GM10266 (cell line): Measurements from ENCODE around the gene HOXC6.

Source experiments
- DNase-seq: peaks from one replicate; pipeline ENCODE4 v3.0.0; 2012; ENCODE audit errors: extremely low spot score
- TF ChIP-seq, protein P1 (sequence below): IDR thresholded peaks from 2 replicates; pipeline ENCODE4 v1.5.1; 2012; ENCODE audit warnings: mild to moderate bottlenecking, low read depth; ENCODE audit not compliant: control insufficient read depth, insufficient read depth; ENCODE audit errors: missing control alignments

The HOXC6 gene

DNA sequence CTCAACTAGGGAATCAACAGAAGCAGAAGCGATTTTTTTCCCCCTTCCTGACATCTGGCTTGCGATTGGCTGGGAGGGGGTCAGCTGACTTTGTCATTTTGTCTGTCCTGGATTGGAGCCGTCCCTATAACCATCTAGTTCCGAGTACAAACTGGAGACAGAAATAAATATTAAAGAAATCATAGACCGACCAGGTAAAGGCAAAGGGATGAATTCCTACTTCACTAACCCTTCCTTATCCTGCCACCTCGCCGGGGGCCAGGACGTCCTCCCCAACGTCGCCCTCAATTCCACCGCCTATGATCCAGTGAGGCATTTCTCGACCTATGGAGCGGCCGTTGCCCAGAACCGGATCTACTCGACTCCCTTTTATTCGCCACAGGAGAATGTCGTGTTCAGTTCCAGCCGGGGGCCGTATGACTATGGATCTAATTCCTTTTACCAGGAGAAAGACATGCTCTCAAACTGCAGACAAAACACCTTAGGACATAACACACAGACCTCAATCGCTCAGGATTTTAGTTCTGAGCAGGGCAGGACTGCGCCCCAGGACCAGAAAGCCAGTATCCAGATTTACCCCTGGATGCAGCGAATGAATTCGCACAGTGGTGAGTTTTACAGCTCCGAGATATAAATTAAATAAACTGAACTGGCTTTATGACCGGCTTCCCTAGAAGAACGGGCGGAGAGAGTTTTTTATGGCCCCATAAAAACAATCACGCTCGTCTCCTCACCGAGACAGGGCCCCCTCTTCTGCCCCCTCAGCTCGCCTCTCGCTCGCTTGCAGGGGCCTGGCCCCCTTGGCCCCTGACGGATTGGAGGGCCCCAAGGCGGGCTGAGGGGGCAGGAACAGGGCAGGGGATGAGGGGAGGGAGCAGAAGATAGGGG is at the start of gene HOXC6:
HOXC6 (plus strand) TSS at position 127 of the 888 bp plus-strand sequence; CDS start at position 209, 82 bp downstream.
- no peak for DNase-seq

DNA sequence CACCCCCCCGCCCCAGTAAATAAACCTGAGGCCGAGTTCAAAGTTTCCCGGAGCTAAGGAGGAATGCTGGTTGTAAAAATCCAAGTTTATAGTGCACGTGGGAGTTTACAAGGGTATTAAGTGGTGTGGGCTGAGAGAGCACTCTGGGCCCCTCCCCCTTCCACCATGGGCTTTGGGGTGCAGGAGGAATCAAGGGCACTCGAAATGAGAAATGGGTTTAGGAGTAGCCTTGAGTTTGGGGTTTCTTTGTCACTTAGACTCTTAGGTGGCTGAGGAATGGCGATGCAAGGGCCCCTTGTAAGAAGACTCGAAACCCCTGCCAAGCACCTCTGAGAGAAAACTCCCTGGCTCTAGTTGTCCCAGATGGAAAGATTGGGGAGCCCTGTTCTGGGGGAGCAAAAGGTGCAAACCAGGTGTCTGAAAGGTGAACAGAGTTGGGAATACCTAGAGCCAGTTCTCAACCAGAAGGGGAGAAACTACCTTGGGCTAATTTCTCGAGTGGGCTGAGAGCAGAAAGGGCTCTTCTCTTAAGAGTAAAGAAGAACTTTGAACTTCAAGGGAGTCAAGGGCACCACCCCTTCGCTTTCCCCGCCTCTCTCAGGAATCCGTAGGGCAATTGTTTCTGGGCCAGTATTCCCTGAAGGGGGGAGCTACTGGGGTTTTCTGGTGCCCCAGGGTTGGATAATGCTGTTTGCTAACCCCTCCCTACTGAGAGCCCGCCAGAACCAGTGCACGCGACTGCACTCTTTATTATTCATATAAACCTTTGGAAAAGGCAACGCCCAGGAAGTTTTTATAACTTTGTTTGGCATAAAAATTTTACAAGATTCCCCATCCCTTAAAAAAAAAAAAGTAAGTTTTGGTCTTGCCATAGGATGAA is 49.5 kb upstream of the HOXC6 start:
- DNase-seq, result no peak
- TF ChIP-seq, protein P1, sequence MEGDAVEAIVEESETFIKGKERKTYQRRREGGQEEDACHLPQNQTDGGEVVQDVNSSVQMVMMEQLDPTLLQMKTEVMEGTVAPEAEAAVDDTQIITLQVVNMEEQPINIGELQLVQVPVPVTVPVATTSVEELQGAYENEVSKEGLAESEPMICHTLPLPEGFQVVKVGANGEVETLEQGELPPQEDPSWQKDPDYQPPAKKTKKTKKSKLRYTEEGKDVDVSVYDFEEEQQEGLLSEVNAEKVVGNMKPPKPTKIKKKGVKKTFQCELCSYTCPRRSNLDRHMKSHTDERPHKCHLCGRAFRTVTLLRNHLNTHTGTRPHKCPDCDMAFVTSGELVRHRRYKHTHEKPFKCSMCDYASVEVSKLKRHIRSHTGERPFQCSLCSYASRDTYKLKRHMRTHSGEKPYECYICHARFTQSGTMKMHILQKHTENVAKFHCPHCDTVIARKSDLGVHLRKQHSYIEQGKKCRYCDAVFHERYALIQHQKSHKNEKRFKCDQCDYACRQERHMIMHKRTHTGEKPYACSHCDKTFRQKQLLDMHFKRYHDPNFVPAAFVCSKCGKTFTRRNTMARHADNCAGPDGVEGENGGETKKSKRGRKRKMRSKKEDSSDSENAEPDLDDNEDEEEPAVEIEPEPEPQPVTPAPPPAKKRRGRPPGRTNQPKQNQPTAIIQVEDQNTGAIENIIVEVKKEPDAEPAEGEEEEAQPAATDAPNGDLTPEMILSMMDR, result no peak

More for the DNA sequence above, at the start of gene HOXC6:
- TF ChIP-seq, protein P1, result no peak

DNA sequence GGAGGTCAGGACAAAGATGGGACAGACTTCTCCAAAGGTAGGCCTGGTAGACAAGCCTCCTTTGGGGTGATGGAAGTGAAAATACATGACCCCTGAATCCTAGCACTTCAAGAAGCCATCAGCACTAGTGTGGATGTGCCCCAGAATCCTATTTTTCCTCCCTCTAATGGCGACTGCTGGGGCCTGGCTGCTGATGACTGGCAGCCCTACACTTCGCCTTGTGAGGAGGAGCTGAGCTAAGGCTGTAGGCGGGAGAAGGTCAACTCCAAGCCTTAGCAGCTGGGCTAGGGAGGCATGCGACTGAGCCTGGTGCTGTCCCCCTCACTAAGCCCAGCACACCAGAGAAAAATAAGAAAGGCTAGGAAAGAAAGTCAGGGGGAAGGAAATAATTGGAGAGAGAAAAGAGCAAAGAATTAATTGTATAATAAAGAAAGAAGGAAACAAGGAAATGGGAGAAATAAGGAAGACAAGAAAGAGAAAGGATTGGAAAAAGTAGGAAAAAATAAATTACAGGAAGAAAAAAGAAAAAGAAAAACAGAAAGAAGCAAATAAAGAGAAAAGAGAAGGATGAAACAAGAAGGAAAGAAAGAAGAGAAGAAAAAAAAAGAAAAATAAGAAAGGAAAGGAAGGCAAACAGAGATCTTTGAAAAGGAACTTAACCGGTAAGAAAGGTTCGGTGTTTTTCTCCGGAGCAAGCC is 48.0 kb upstream of the HOXC6 start:
- TF ChIP-seq, protein P1, result no peak

DNA sequence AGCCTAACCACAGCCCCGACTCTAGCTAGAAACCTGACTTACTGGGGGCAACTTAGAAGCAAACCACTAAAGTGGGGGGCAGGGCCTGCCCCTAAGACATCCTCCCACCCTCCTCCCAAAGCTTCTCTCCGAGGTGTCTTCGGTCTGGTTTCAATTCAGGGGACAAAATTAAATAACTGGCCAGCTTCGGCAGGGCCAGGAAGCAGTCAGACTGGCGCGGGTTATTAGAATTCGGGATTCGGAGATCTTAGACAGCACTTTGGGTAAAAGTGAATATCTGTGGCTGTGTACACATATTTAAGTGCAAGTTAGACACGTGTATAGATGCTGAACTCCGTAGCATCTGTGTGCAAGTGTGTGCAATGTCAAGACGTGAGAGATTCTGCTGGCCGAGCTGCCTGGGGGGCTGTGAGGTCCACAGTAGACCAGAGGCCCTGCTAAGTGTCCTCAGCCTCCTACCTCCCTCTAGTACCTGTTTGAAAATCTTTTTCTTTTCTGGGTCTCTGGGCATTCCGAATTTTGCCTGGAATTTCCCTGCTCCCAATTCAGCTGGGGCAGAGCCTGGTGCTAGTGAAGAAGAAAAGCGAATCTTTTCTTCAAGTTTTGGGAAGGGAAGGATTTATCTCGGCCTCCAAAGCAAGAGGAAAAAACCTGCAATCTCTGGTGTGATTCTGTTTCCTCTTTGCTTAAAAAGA is 47.3 kb upstream of the HOXC6 start:
- TF ChIP-seq, protein P1, result no peak
- DNase-seq, result no peak

More for the DNA sequence above, 48.0 kb upstream of the HOXC6 start:
- DNase-seq, result no peak

DNA sequence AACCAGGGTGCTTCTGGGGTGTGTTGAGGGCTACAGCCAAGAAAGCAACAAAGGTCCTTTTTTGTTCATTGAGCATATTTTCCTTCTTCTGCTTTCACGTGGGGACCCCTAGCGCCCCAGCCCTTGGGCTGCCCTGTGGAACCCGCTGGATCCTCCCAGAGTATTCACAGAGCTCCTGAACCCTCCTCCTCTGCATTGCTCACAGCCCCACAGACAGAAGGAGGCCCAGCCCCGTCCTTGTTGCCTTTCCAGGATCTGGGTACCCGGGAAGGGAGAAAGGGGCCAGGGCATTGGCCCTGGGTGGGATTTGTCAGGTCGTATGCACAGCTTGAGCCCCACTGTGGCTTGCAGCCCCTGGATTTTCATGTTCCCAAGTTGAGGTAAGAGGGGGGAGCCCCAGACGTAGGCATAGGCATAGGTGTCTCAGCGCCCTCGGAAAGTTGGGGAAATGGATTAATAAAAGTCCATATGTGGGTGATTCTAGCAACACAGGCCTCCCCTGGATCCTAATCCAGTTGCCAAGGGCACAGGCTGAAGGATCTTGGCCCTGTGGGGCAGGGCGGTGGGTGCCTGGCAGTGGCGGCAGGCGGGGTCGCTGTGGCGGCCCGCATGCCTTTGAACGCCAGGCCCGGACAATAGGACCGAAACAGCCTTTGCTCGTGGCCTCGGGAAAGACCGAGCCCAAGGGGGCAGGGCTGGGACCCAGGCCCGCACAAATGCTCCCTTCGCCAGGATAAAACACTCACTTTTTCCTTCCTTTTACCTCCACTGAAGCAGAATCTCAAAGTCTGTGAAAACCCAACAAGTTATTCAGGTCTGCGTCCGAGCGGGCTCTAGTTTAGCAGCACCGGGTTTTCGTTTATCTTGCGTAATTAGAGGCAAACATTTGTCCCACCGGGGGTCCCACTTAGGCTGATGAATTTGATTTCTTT is 46.3 kb upstream of the HOXC6 start:
- TF ChIP-seq, protein P1, result no peak
- DNase-seq, result no peak
